Measurements from ENCODE around the gene GSTM5. TPM values are rescaled to one million over a fixed set of nuclear protein-coding genes. Genes with fewer than 3 reads are reported as not detected.

GSTM5 gene
- total RNA-seq, 1 experiment from 2014 or later: not detected

DNA sequence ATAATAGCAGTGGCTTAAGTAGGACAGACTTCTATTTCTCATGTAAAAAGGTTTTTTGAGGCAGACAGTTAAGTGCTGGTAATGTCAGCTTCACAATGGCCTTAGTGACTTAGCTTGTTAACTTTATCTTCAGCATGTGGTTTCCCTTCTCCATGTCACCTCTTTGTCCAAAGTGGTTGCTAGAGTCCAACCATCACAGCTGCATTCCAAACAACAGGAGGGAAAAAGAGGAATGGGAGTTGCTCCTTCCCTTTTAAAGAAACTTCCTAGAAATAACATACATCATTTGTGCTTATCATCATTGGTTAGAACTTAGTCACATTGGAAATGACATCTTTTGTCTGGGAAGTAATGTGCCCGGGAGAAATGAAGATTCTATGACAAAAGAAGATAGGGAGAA is 9.9 kb downstream of the GSTM5 start:
- H3K14ac ChIP-seq (ENCODE audit: insufficient read depth, low read length): no peak overlapping the region
- no CpG with 5 or more reads among the region's 1 CpG for whole genome bisulfite sequencing (ENCODE audit: extremely low coverage, insufficient read length, low lambda C conversion rate)
- H3K4ac ChIP-seq (ENCODE audit: low read depth, low read length): no peak overlapping the region
- no peak overlapping the region for H3K23ac ChIP-seq (ENCODE audit: insufficient read length, low read depth, low read length)
- no peak overlapping the region for H3K56ac ChIP-seq (ENCODE audit: insufficient read length, low read depth, low read length)
- H2AK5ac ChIP-seq (ENCODE audit: insufficient read length, low read length): no peak overlapping the region
- H3K23me2 ChIP-seq (ENCODE audit: insufficient read length, low read depth, low read length, poor library complexity, severe bottlenecking): no peaks in the 10 kb centered on the region
- H3K9ac ChIP-seq (ENCODE audit: extremely low read depth, insufficient read length, low read length): no peak overlapping the region
- no peak overlapping the region for H3K4me2 ChIP-seq (ENCODE audit: insufficient read depth, insufficient read length, low read length)
- peaks cover 2 to 3% of the 10 kb centered on the region in 2 experiments; a peak in 2 of 4 replicates for H3K4me1 Mint-ChIP-seq
- H3T11ph ChIP-seq (ENCODE audit: low read length): no peak overlapping the region
- H2BK15ac ChIP-seq (ENCODE audit: low read depth, low read length): no peak overlapping the region
- H2BK12ac ChIP-seq (ENCODE audit: insufficient read length, low read depth, low read length): no peak overlapping the region
- H3K18ac ChIP-seq (ENCODE audit: insufficient read length, low read depth, low read length): no peak overlapping the region
- H2BK5ac ChIP-seq (ENCODE audit: insufficient read length, low read length): no peak overlapping the region
- H2BK120ac ChIP-seq (ENCODE audit: low read depth, low read length, poor library complexity, severe bottlenecking): no peak overlapping the region
- no peaks in the 10 kb centered on the region for H3K4me1 ChIP-seq (ENCODE audit: insufficient read depth, low read length)
- H4K91ac ChIP-seq (ENCODE audit: insufficient read length, low read depth, low read length): no peak overlapping the region
- no peak overlapping the region for H4K5ac ChIP-seq (ENCODE audit: insufficient read length, low read depth, low read length)
- no peak overlapping the region for H4K8ac ChIP-seq (replicated peaks; ENCODE audit: insufficient read length, low read depth, low read length)
- H3K27ac Mint-ChIP-seq: no peak overlapping the region
- H3K9me3 ChIP-seq (ENCODE audit: control insufficient read depth, low read depth, low read length): peaks cover 7% of the 10 kb centered on the region
- H4K20me1 ChIP-seq (ENCODE audit: control insufficient read depth, insufficient read depth, insufficient read length): no peaks in the 10 kb centered on the region
- no peak overlapping the region for H2AFZ ChIP-seq (ENCODE audit: low read length)
- H3K79me2 ChIP-seq (ENCODE audit: insufficient read depth, low read length): no peaks in the 10 kb centered on the region
- no peaks in the 10 kb centered on the region for H3K79me1 ChIP-seq (ENCODE audit: insufficient read depth, low read depth, low read length, poor library complexity, severe bottlenecking)
- H3K27me3 Mint-ChIP-seq (ENCODE audit: low read depth): peaks cover 5% of the 10 kb centered on the region
- peaks cover 0 to 2% (median 2%) of the 10 kb centered on the region in 3 experiments; a peak in 4 of 7 replicates for H3K36me3 Mint-ChIP-seq (ENCODE audit: insufficient read depth in 1 of 3, low read depth in 3 of 3)
- peaks cover 5 to 11% of the 10 kb centered on the region in 2 experiments for H3K9me3 Mint-ChIP-seq
- H2BK20ac ChIP-seq (ENCODE audit: low read depth, low read length, poor library complexity, severe bottlenecking): no peak overlapping the region
- no peak overlapping the region for H3K4me3 Mint-ChIP-seq
- H3K27me3 ChIP-seq (ENCODE audit: insufficient read depth, low read length): no peaks in the 10 kb centered on the region
- TF ChIP-seq, protein P1, sequence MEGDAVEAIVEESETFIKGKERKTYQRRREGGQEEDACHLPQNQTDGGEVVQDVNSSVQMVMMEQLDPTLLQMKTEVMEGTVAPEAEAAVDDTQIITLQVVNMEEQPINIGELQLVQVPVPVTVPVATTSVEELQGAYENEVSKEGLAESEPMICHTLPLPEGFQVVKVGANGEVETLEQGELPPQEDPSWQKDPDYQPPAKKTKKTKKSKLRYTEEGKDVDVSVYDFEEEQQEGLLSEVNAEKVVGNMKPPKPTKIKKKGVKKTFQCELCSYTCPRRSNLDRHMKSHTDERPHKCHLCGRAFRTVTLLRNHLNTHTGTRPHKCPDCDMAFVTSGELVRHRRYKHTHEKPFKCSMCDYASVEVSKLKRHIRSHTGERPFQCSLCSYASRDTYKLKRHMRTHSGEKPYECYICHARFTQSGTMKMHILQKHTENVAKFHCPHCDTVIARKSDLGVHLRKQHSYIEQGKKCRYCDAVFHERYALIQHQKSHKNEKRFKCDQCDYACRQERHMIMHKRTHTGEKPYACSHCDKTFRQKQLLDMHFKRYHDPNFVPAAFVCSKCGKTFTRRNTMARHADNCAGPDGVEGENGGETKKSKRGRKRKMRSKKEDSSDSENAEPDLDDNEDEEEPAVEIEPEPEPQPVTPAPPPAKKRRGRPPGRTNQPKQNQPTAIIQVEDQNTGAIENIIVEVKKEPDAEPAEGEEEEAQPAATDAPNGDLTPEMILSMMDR (conservative IDR thresholded peaks at IDR 0.05): no peak
- DNase-seq: no peak
- H3K27ac ChIP-seq (ENCODE audit: insufficient read length, low read depth, low read length): no peak overlapping the region

All from H9 (cell line).